GM19035 (cell line): ENCODE measurements around the gene NSUN4.
"Not testable (repeated sequence)": the region's sequence is repeated elsewhere in the genome, so short reads cannot be mapped to it uniquely, and the experiment has no call there.

Experiments used
- ATAC-seq: cut with Tn5 transposase; IDR thresholded peaks from one replicate; pipeline ENCODE4 v1.9.1; 2021; ENCODE audit not compliant: unreplicated experiment

NSUN4 gene

GRCh38 chr1:46364612-46365011 is 24.0 kb downstream of the NSUN4 start:
- ATAC-seq = no peak

DNA sequence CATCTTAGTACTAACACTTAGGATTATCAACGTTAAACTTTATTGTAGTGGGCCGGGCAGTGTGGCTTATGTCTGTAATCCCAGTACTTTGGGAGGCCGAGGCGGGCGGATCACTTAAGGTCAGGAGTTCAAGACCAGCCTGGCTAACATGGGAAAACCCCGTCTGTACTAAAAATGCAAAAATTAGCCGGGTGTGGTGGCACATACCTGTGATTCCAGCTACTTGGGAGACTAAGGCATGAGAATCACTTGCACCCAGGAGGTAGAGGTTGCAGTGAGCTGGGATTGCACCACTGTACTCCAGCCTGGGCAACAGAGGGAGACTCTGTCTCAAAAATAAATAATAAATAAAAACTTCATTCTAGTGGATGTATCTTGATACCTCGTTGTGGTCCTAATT is 25.2 kb downstream of the NSUN4 start:
- ATAC-seq = not testable (repeated sequence)

GRCh38 chr1:46367072-46367471 is 26.5 kb downstream of the NSUN4 start:
- ATAC-seq = no peak

GRCh38 chr1:46367701-46368100 is 27.1 kb downstream of the NSUN4 start:
- not testable (repeated sequence) for ATAC-seq

DNA sequence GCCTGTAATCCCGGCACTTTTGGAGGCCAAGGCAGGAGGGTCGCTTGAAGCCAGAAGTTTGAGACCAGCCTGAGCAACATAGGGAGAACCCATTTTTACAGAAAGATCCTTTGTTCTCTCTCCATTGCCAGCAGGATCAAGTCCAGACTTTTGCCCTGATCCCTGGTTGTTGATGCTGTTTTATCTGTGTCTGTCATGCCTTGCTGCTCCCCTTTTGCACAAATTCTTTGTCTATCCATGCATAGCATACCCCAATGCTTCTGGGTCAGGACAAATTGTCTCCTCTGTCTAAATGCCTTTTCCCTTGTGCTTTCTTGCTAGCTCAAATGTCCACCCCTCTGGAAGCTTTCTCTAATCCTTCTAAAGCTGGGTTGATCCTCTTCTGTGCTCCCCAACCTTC is 28.2 kb downstream of the NSUN4 start:
- no peak for ATAC-seq

GRCh38 chr1:46369542-46370213 is 29.1 kb downstream of the NSUN4 start:
- ATAC-seq = no peak

DNA sequence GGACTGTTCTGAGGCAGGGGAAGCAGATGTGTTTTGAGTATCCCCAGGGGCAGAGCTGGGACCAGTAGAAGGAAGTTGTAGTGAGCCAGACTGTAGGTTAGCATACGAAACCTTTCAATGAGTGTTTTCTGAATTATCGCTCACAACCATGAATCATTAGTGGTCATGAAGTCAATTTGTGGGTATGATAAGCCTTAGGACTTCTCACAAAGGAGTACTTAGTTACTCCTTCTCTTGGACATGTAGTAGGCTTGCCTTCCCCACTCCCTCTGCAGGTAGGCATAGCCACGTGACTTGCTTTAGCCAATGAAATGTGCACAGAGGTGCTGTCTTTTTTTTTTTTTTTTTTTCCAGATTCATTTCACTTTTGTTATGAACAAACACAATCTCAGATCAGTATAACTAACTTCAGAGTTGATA is 29.6 kb downstream of the NSUN4 start:
- ATAC-seq = no peak

DNA sequence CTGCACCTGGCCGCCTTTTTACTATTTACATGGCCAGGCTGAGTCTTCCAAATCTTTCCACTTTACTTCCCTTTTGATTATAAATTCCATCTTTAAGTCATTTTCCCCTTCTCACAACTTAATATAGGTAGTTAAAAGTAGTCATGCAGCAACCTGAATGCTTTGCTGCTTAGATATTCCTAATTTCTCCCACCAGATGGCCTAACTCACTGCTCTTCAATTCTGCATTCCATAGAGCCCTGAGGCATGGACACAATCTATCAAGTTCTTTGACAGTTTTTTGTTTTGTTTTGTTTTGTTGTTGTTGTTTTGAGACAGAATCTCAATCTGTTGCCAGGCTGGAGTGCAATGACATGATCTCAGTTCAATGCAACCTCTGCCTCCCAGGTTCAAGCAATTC is 31.8 kb downstream of the NSUN4 start:
- ATAC-seq = no peak

DNA sequence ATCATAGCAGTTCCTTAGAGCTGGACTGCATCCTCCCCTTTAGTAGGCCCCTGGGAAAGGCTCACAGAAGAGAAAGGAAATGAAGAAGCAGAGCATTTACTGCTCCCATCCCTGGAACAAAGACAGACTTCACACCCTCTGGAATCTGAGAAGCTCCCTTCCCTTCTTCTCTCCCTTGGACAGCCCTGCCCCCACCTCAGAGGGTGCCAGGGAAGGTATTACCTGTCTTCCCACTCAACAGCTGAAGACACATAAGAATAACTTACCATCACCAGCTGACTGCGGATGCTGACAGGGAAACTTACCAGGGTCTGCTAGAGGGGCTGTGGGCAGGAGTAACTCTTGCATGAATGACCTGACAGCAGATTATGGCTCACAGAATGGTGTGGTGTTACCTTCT is 39.4 kb downstream of the NSUN4 start:
- ATAC-seq = no peak

DNA sequence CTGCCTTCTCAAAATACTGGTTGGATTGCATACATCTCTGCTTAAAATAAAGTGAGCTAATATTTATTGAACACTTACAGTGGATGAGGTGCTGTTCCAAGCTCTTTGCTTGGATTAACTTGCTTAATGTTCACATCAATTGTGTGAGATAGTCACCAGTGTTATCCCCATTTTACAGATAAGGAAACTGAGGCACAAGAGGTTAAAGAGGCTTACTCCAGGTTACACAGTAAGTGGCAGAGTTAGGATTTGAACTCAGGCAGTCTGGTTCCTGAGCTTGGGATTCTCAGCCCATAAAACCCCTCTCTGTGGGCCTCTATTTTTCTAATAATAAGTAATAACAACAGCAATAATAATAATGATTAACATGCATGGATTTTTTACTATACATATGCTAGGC is 39.9 kb downstream of the NSUN4 start:
- ATAC-seq = no peak

DNA sequence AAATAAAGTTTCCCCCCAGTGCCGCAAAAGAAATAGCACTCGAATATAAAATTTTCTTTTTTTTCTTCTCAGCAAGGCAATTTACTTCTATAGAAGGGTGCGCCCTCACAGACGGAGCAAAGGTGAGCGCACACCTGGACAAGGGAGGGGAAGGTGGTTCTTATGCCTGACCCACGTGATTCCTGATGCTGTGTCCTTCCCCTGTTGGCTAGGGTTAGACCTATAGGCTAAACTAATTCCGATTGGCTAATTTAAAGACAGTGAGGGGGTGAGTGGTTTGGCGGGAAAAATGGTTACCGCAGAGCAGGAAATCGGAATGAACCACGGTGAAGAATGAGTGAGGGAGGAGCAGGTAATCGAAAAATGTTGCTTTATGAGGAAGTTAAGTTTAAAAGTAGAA is 52.9 kb downstream of the NSUN4 start:
- ATAC-seq = no peak

DNA sequence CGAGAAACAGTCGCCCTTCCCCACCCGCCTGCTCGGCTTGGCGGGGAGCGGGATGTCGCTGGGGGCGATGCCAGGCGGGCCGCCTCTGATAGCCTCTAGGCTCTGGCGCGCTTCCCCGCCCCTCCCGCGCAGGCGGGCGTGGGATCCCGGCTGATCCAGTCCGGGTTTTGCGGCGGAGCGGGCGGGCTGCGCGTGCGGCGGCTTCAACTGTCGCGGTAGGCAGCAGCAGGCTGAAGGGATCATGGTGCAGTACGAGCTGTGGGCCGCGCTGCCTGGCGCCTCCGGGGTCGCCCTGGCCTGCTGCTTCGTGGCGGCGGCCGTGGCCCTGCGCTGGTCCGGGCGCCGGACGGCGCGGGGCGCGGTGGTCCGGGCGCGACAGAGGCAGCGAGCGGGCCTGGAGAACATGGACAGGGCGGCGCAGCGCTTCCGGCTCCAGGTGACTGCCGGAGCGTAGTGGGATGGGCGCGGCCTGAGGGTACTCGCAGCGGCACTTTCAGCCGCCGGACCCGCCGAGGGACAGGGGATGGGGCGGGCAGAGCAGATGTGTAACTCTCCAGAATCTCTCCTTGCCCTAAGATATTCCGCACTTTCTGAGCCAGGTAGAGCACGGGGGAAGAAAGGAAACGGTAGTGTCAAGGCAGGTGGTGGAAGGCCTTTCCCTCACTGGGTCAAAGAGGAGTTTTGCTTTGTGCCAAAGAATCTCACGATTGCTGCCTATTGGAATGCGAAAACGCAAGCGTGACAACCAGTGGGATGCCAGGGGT is 53.7 kb downstream of the NSUN4 start, which contains the start of gene FAAH:
FAAH (plus strand) TSS at position 210 of the 764 bp plus-strand sequence; CDS start at position 242, 32 bp downstream.
- no peak for ATAC-seq

GRCh38 chr1:46394872-46395465 is 54.4 kb downstream of the NSUN4 start:
- ATAC-seq = no peak

DNA sequence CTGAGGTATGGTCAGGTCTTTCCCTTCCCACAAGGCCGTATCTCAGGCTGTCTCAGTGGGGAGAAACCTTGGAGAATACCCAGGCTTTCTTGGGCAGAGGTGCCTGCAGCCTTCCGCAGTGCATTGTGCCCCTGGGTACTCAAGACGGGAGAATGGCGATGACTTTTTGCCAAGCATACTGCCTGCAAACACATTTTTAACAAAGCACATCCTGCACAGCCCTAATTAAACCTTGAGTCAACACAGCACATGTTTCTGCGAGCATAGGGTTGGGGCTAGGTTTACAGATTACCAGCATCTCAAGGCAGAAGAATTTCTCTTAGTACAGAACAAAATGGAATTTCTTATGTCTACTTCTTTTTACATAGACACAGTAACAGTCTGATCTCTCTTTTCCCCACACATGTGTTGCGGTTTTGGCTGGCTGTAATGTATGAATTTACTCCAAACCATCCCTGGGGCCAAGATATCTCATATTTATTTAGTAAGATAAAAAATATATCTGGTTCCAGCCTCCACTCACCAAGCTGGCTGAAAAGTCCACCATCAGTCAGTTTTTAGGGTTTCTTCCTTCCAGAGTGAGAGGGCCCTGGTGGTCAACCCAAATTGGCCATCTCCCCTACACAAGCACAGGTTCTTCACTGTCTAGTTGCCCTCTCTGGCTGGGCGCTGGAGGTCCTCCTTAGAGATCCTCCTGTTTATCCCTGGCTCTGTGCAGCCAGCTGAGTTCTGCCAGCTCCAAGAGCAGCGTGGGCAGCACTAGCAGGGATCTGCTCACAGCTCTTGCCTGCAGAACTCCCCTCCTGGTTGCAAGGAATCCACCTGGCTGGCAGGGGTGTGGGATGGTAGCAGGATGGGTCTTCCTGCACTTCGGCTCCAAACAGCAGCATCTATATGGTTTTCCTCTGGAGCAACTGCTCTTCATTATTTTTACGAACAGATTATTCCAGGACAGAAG is 56.1 kb downstream of the NSUN4 start:
- no peak for ATAC-seq

- no peak for ATAC-seq
These were observed 58.7 kb downstream of the NSUN4 start for GRCh38 chr1:46399307-46399706.

GRCh38 chr1:46400421-46400820 is 59.8 kb downstream of the NSUN4 start:
- ATAC-seq = no peak

GRCh38 chr1:46401154-46401913 is 60.7 kb downstream of the NSUN4 start:
- ATAC-seq = no peak

DNA sequence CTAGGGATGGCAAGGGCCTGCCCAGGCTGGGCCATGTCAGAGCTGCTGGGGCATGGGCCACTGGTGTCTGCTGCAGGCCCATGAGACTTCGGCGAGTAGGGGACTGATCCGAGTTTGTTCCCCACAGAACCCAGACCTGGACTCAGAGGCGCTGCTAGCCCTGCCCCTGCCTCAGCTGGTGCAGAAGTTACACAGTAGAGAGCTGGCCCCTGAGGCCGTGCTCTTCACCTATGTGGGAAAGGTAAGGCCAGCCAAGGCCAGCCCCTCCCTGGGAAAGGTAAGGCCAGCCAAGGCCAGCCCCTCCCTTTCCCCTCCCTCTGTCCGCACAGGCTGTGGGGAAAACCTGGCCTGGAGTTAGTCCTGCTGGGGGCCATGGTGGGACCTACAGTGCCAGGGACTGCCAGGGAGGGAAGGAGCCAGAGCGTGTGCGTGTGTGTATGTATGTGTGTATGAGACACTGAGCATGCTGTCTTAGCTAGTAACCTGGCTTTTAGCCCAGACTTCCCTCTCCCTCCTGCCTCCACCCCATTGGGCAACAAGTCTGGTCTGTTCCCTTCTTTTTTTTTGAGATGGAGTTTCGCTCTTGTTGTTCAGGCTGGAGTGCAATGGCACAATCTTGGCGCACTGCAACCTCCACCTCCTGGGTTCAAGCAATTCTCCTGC is 61.5 kb downstream of the NSUN4 start:
- ATAC-seq = no peak

- no peak for ATAC-seq
These were observed 63.3 kb downstream of the NSUN4 start for GRCh38 chr1:46403916-46404315.
